ENCODE results near the gene CELF4.

Gene CELF4

GRCh38 chr18:37449618-37450017 is 116.0 kb downstream of the CELF4 start:
- in situ Hi-C loops (cut with HindIII; ENCODE audit: low sequenced_read_pairs): no loop called here

GRCh38 chr18:37448946-37449345 is 116.7 kb downstream of the CELF4 start:
- in situ Hi-C loops (cut with HindIII; ENCODE audit: low sequenced_read_pairs): no loop called here

- in situ Hi-C loops (cut with HindIII; ENCODE audit: low sequenced_read_pairs): no loop called here
These were observed 117.4 kb downstream of the CELF4 start for GRCh38 chr18:37447962-37448888.

- in situ Hi-C loops (cut with HindIII; ENCODE audit: low sequenced_read_pairs): no loop called here
These were observed 119.8 kb downstream of the CELF4 start for GRCh38 chr18:37445836-37446235.

GRCh38 chr18:37445368-37445767 is 120.2 kb downstream of the CELF4 start:
- in situ Hi-C loops (cut with HindIII; ENCODE audit: low sequenced_read_pairs): no loop called here

- in situ Hi-C loops (cut with HindIII; ENCODE audit: low sequenced_read_pairs): no loop called here
These were observed 122.1 kb downstream of the CELF4 start for GRCh38 chr18:37443325-37444055.

GRCh38 chr18:37442477-37442876 is 123.1 kb downstream of the CELF4 start:
- in situ Hi-C loops (cut with HindIII; ENCODE audit: low sequenced_read_pairs): no loop called here

GRCh38 chr18:37441821-37442220 is 123.8 kb downstream of the CELF4 start:
- in situ Hi-C loops (cut with HindIII; ENCODE audit: low sequenced_read_pairs): no loop called here

GRCh38 chr18:37440206-37440605 is 125.4 kb downstream of the CELF4 start:
- in situ Hi-C loops (cut with HindIII; ENCODE audit: low sequenced_read_pairs): no loop called here

GRCh38 chr18:37438417-37439180 is 127.0 kb downstream of the CELF4 start:
- in situ Hi-C loops (cut with HindIII; ENCODE audit: low sequenced_read_pairs): no loop called here

- in situ Hi-C loops (cut with HindIII; ENCODE audit: low sequenced_read_pairs): no loop called here
These were observed 129.6 kb downstream of the CELF4 start for GRCh38 chr18:37435996-37436395.

- in situ Hi-C loops (cut with HindIII; ENCODE audit: low sequenced_read_pairs): no loop called here
These were observed 130.3 kb downstream of the CELF4 start for GRCh38 chr18:37435150-37435867.

GRCh38 chr18:37434161-37434860 is 131.3 kb downstream of the CELF4 start:
- in situ Hi-C loops (cut with HindIII; ENCODE audit: low sequenced_read_pairs): no loop called here

GRCh38 chr18:37432436-37433195 is 133.0 kb downstream of the CELF4 start:
- in situ Hi-C loops (cut with HindIII; ENCODE audit: low sequenced_read_pairs): no loop called here

- in situ Hi-C loops (cut with HindIII; ENCODE audit: low sequenced_read_pairs): no loop called here
These were observed 135.1 kb downstream of the CELF4 start for GRCh38 chr18:37430357-37431076.

- in situ Hi-C loops (cut with HindIII; ENCODE audit: low sequenced_read_pairs): no loop called here
These were observed 135.8 kb downstream of the CELF4 start for GRCh38 chr18:37429791-37430190.

GRCh38 chr18:37428288-37428974 is 137.2 kb downstream of the CELF4 start:
- in situ Hi-C loops (cut with HindIII; ENCODE audit: low sequenced_read_pairs): no loop called here

GRCh38 chr18:37426586-37426985 is 139.0 kb downstream of the CELF4 start:
- in situ Hi-C loops (cut with HindIII; ENCODE audit: low sequenced_read_pairs): no loop called here
